ENCODE data around the gene CCDC152. TPM values are rescaled to one million over a fixed set of nuclear protein-coding genes. Genes with fewer than 3 reads are reported as not detected.
"Not testable (repeated sequence)": the region's sequence is repeated elsewhere in the genome, so short reads cannot be mapped to it uniquely, and the experiment has no call there.

CCDC152 gene
- total RNA-seq, 1 donor from 2014 or later: 6.3 TPM

- intact Hi-C loops (cut with micrococcal nuclease): no loop called here
Observed at GRCh38 chr5:42810834-42811590, 54.4 kb downstream of the CCDC152 start.

GRCh38 chr5:42811591-42812446, 55.2 kb downstream of the CCDC152 start, which contains the start of gene SELENOP:
SELENOP (minus strand) TSS chr5:42811892; CDS start chr5:42808353, 3,539 bp downstream.
- intact Hi-C loops (cut with micrococcal nuclease): no loop called here

GRCh38 chr5:42812620-42813019, 56.0 kb downstream of the CCDC152 start:
- intact Hi-C loops (cut with micrococcal nuclease): no loop called here

GRCh38 chr5:42813533-42813932, 56.9 kb downstream of the CCDC152 start:
- intact Hi-C loops (cut with micrococcal nuclease): no loop called here

- intact Hi-C loops (cut with micrococcal nuclease): not testable (repeated sequence)
Observed at GRCh38 chr5:42816546-42816945, 59.9 kb downstream of the CCDC152 start.

GRCh38 chr5:42819745-42820144, 63.1 kb downstream of the CCDC152 start:
- intact Hi-C loops (cut with micrococcal nuclease): no loop called here

GRCh38 chr5:42822548-42822947, 65.9 kb downstream of the CCDC152 start:
- intact Hi-C loops (cut with micrococcal nuclease): no loop called here

GRCh38 chr5:42824347-42824976, 67.8 kb downstream of the CCDC152 start:
- intact Hi-C loops (cut with micrococcal nuclease): no loop called here

GRCh38 chr5:42825422-42826148, 69.0 kb downstream of the CCDC152 start:
- intact Hi-C loops (cut with micrococcal nuclease): no loop called here

- intact Hi-C loops (cut with micrococcal nuclease): no loop called here
Observed at GRCh38 chr5:42826757-42827515, 70.3 kb downstream of the CCDC152 start.

GRCh38 chr5:42828671-42829070, 72.1 kb downstream of the CCDC152 start:
- intact Hi-C loops (cut with micrococcal nuclease): no loop called here

- intact Hi-C loops (cut with micrococcal nuclease): no loop called here
Observed at GRCh38 chr5:42830924-42831323, 74.3 kb downstream of the CCDC152 start.

- intact Hi-C loops (cut with micrococcal nuclease): no loop called here
Observed at GRCh38 chr5:42832060-42832459, 75.4 kb downstream of the CCDC152 start.

- intact Hi-C loops (cut with micrococcal nuclease): no loop called here
Observed at GRCh38 chr5:42836070-42836769, 79.6 kb downstream of the CCDC152 start.

GRCh38 chr5:42837601-42838000, 81.0 kb downstream of the CCDC152 start:
- intact Hi-C loops (cut with micrococcal nuclease): no loop called here

- intact Hi-C loops (cut with micrococcal nuclease): no loop called here
Observed at GRCh38 chr5:42839196-42839595, 82.6 kb downstream of the CCDC152 start.

GRCh38 chr5:42840269-42840668, 83.7 kb downstream of the CCDC152 start:
- intact Hi-C loops (cut with micrococcal nuclease): no loop called here

GRCh38 chr5:42840842-42841567, 84.4 kb downstream of the CCDC152 start:
- intact Hi-C loops (cut with micrococcal nuclease): no loop called here
